Trophoblast cell (in vitro differentiated cells and primary cell): ENCODE measurements around the gene ATP6V0D1.

Experiments
- DNase-seq, 2 donors: peaks; one replicate each; pipeline ENCODE4 v3.0.0-alpha.2; 2016
- H2AFZ ChIP-seq: 2 replicates; pipeline ENCODE4 v1.6.1; 2013; ENCODE audit warnings: low read length, moderate library complexity, mild to moderate bottlenecking; ENCODE audit not compliant: insufficient read depth, poor library complexity
- H2AK5ac ChIP-seq: 2 replicates; pipeline ENCODE4 v1.6.1; 2013; ENCODE audit warnings: mild to moderate bottlenecking, low read length
- H2BK120ac ChIP-seq: 2 replicates; pipeline ENCODE4 v1.6.1; 2013; ENCODE audit warnings: low read length, mild to moderate bottlenecking, moderate library complexity; ENCODE audit not compliant: insufficient read depth, poor library complexity
- H2BK12ac ChIP-seq: 2 replicates; pipeline ENCODE4 v1.6.1; 2013; ENCODE audit warnings: mild to moderate bottlenecking, low read length, moderate library complexity
- H2BK5ac ChIP-seq: 2 replicates; pipeline ENCODE4 v1.6.1; 2013; ENCODE audit warnings: low read length, low read depth, moderate library complexity, mild to moderate bottlenecking; ENCODE audit not compliant: poor library complexity
- H3K14ac ChIP-seq: 2 replicates; pipeline ENCODE4 v1.6.1; 2013; ENCODE audit warnings: mild to moderate bottlenecking, low read length
- H3K18ac ChIP-seq: 2 replicates; pipeline ENCODE4 v1.6.1; 2013; ENCODE audit warnings: mild to moderate bottlenecking, low read length
- H3K23ac ChIP-seq: 2 replicates; pipeline ENCODE4 v1.6.1; 2013; ENCODE audit warnings: low read length
- H3K27ac ChIP-seq: 2 replicates; pipeline ENCODE4 v1.5.1; 2013; ENCODE audit warnings: low read depth, mild to moderate bottlenecking, inconsistent platforms, low read length, moderate library complexity
- H3K27me3 ChIP-seq: 2 replicates; pipeline ENCODE4 v1.6.1; 2013; ENCODE audit warnings: inconsistent platforms, mild to moderate bottlenecking, low read length, moderate library complexity; ENCODE audit not compliant: insufficient read depth
- H3K36me3 ChIP-seq, 2 experiments: 1 replicate in 1 of 2; 2 replicates in 1 of 2; pipeline ENCODE4 v1.6.1; 2013; ENCODE audit warnings: low read length in 2 of 2, mild to moderate bottlenecking in 2 of 2, moderate library complexity in 1 of 2; ENCODE audit not compliant: insufficient read depth in 2 of 2, control insufficient read depth in 1 of 2
- H3K4ac ChIP-seq: 2 replicates; pipeline ENCODE4 v1.6.1; 2013; ENCODE audit warnings: low read depth, mild to moderate bottlenecking, low read length, moderate library complexity
- H3K4me1 ChIP-seq, 2 experiments: 1 replicate in 1 of 2; 2 replicates in 1 of 2; pipeline ENCODE4 v1.6.1; 2013; ENCODE audit warnings: low read length in 2 of 2, mild to moderate bottlenecking in 2 of 2, moderate library complexity in 1 of 2; ENCODE audit not compliant: insufficient read depth in 2 of 2, control insufficient read depth in 1 of 2
- H3K4me2 ChIP-seq: 2 replicates; pipeline ENCODE4 v1.6.1; 2013; ENCODE audit warnings: inconsistent platforms, mild to moderate bottlenecking, low read length, moderate library complexity
- H3K4me3 ChIP-seq: 2 replicates; pipeline ENCODE4 v1.5.1; 2013; ENCODE audit warnings: mild to moderate bottlenecking, low read depth, low read length, inconsistent platforms
- H3K79me1 ChIP-seq: one replicate; pipeline ENCODE4 v1.6.1; 2013; ENCODE audit warnings: low read length
- H3K79me2 ChIP-seq: 2 replicates; pipeline ENCODE4 v1.6.1; 2013; ENCODE audit warnings: low read length, mild to moderate bottlenecking; ENCODE audit not compliant: control insufficient read depth, insufficient read depth, poor library complexity
- H3K9ac ChIP-seq: 2 replicates; pipeline ENCODE4 v1.6.1; 2013; ENCODE audit warnings: mild to moderate bottlenecking, low read length
- H3K9me3 ChIP-seq: 2 replicates; pipeline ENCODE4 v1.6.1; 2013; ENCODE audit warnings: low read depth, mild to moderate bottlenecking, control low read depth, inconsistent platforms, low read length; ENCODE audit not compliant: insufficient read depth
- H4K12ac ChIP-seq: 2 replicates; pipeline ENCODE4 v1.6.1; 2013; ENCODE audit warnings: low read depth, mild to moderate bottlenecking, low read length, moderate library complexity
- H4K8ac ChIP-seq: 2 replicates; pipeline ENCODE4 v1.6.1; 2013; ENCODE audit warnings: low read depth, mild to moderate bottlenecking, low read length, moderate library complexity
- H4K91ac ChIP-seq: one replicate; pipeline ENCODE4 v1.6.1; 2013; ENCODE audit warnings: low read depth, mild to moderate bottlenecking, low read length, moderate library complexity
- WGBS: extraction: QIAGEN DNeasy Blood & Tissue Kit; methylation state at CpG from one replicate; pipeline ENCODE4 v1.1.7; 2013; ENCODE audit warnings: missing lambda C conversion rate; ENCODE audit not compliant: insufficient read length, insufficient coverage; ENCODE audit errors: extremely low coverage; 5-methylcytosine and 5-hydroxymethylcytosine counted together

The ATP6V0D1 gene

DNA sequence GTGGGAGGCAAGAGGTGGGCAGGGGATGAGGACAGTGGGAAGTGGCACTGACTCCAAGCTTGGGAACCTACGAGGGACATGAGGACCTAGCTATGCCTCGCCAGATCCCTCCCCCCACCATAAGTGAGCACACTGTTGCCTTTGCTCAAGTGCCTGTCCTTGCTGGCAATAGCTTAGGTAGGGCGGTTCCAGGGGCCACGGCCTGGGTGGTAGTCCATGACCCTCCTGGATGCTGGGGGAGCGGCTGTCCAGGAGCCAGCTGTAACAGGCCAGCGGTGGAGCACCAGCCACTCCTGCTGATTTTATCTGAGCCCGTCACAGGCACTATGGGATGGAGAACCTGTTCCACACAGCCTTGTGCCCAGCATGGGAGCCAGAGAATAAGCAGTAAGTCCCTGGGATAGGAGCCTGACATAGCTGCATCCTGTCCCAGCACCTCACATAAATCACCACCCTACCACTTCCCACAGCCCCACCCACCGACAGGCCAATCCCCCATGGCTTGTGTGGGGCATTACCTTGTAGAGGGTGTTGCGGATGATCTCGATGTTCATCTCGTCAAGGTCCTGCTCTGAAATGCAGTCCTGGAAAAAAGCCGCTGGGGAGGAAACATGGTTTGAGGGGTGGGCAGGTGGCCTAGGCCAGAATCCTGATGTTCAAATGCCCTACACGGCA, 38.2 kb downstream of the ATP6V0D1 start:
- peaks cover 66 to 73% of the 10 kb centered on the region in 2 experiments for H3K36me3 ChIP-seq
- H3K27ac ChIP-seq = no peak overlapping the region
- H4K91ac ChIP-seq = no peak overlapping the region
- no CpG with 5 or more reads among the region's 13 CpGs for WGBS
- H2BK120ac ChIP-seq = no peak overlapping the region
- H4K12ac ChIP-seq = no peak overlapping the region
- no peak overlapping the region for H2AK5ac ChIP-seq
- no peak overlapping the region for H3K4ac ChIP-seq
- H3K14ac ChIP-seq = no peak overlapping the region
- no peak overlapping the region for H3K9ac ChIP-seq
- no peak for DNase-seq
- H3K23ac ChIP-seq = no peak overlapping the region
- no peaks in the 10 kb centered on the region for H3K79me1 ChIP-seq
- peaks cover 5% of the 10 kb centered on the region for H3K9me3 ChIP-seq
- H2BK12ac ChIP-seq = no peak overlapping the region
- no peak overlapping the region for H2AFZ ChIP-seq
- no peak overlapping the region for H4K8ac ChIP-seq
- H3K79me2 ChIP-seq = no peaks in the 10 kb centered on the region
- H3K18ac ChIP-seq = no peak overlapping the region
- no peaks in the 10 kb centered on the region for H3K4me1 ChIP-seq
- no peak overlapping the region for H2BK5ac ChIP-seq
- no peak overlapping the region for H3K4me3 ChIP-seq
- H3K4me2 ChIP-seq = no peak overlapping the region
- H3K27me3 ChIP-seq = no peaks in the 10 kb centered on the region

DNA sequence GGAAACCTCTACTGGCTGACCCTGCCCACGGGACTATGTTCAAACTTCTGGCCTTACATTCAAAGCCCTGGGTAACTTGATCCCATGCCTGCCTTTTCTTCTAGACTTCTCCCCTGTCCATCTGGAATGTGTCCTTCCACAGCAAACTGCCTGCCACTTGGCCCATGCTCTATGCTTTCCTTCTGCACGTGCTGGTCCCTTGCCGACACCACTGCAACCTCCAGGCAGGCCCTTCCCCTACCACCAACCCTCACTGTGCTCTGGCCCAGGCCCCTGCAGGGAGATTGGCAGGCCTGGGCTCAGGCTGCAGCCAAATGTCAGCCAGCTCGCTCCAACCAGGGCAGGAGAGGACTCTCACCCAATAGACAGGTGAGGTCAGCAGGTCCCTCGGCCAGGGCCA, 39.0 kb downstream of the ATP6V0D1 start:
- no CpG with 5 or more reads among the region's 5 CpGs for WGBS
- H3K4me2 ChIP-seq = no peak overlapping the region

DNA sequence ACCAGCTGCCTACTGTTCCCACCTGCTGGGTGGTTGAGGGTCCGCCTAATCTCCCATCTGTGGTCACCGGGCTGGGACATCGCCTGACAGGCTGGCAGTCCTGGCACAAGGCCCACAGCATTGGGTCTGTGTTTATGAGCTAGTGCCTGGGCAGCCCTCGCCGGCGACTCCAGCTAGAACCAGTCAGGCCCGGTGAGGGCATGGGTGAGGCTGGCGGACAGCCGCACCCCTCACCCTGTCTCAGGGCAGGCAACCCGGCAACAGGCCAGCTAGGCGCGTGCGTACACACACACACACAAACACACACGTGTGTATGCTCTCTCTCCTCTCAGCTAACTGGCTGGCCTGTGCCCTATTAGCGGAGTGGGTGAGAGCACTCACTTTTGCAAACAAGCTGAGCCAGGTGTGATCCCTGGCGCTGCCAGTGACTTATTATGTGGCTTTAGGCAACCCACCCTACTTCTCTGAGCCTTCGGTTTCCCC, 39.6 kb downstream of the ATP6V0D1 start:
- Histone ChIP-seq H3K4ac (no peak overlapping the region), H3K4me2 (no peak overlapping the region), H4K12ac (no peak overlapping the region), H3K9ac (no peak overlapping the region), H3K14ac (no peak overlapping the region), H3K4me1 (no peaks in the 10 kb centered on the region), H3K9me3 (peaks cover 5% of the 10 kb centered on the region), H3K36me3 (peaks cover 75 to 77% of the 10 kb centered on the region in 2 experiments), H3K23ac (no peak overlapping the region), H3K79me2 (no peaks in the 10 kb centered on the region), H4K8ac (no peak overlapping the region), H3K79me1 (no peaks in the 10 kb centered on the region), H3K27ac (no peak overlapping the region), H4K91ac (no peak overlapping the region), H3K27me3 (no peaks in the 10 kb centered on the region), H2BK120ac (no peak overlapping the region), H2AFZ (no peak overlapping the region), H3K4me3 (no peak overlapping the region), H2BK5ac (no peak overlapping the region), H3K18ac (no peak overlapping the region), H2BK12ac (no peak overlapping the region), H2AK5ac (no peak overlapping the region)
- DNase-seq = no peak
- no CpG with 5 or more reads among the region's 17 CpGs for WGBS

More for the DNA sequence above, 39.0 kb downstream of the ATP6V0D1 start:
- no peak overlapping the region for H3K14ac ChIP-seq
- H3K79me2 ChIP-seq = no peaks in the 10 kb centered on the region
- H3K4ac ChIP-seq = no peak overlapping the region
- no peak overlapping the region for H2AFZ ChIP-seq
- H3K9me3 ChIP-seq = peaks cover 5% of the 10 kb centered on the region
- no peaks in the 10 kb centered on the region for H3K79me1 ChIP-seq
- no peak overlapping the region for H2BK12ac ChIP-seq
- no peak overlapping the region for H3K9ac ChIP-seq
- H2BK5ac ChIP-seq = no peak overlapping the region
- no peak overlapping the region for H2AK5ac ChIP-seq
- no peaks in the 10 kb centered on the region for H3K27me3 ChIP-seq
- no peaks in the 10 kb centered on the region for H3K4me1 ChIP-seq
- H4K91ac ChIP-seq = no peak overlapping the region
- H4K12ac ChIP-seq = no peak overlapping the region
- H3K4me3 ChIP-seq = no peak overlapping the region
- no peak overlapping the region for H3K23ac ChIP-seq
- H4K8ac ChIP-seq = no peak overlapping the region
- H3K27ac ChIP-seq = no peak overlapping the region
- no peak overlapping the region for H2BK120ac ChIP-seq
- DNase-seq = no peak
- peaks cover 69 to 73% of the 10 kb centered on the region in 2 experiments for H3K36me3 ChIP-seq
- no peak overlapping the region for H3K18ac ChIP-seq

DNA sequence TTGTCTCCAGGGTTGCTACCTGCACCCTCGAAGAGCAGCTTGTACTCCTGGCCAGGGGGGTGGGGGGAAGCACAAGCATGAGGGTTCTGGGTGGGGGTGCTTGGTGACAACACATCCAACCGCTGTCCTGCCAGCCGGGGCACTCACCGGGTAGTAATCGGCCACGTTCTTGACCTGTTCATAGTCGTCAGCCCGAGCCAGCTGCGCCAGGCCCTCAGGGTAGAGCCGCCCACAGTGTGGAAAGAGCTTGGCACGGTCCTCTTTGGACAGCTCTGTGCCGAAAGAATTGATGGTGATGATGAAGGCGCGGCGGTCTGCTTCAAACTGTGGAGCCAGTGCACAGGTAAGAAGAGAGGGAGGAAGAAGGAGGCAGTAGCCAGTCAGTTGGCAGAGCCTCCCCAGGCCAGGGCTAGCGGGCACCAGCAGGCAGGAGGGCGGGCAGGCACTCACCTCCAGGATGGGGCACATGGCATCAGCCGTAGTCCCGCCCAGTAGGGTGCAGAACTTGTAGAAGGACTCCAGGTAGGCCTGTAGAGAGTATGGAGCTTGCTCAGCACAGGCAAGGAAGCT, 42.0 kb downstream of the ATP6V0D1 start:
- H3K14ac ChIP-seq = no peak overlapping the region
- no peak for DNase-seq
- WGBS = no CpG with 5 or more reads among the region's 19 CpGs
- no peak overlapping the region for H3K4me2 ChIP-seq
- no peaks in the 10 kb centered on the region for H3K79me1 ChIP-seq
- peaks cover 5% of the 10 kb centered on the region for H3K9me3 ChIP-seq
- no peak overlapping the region for H2BK120ac ChIP-seq
- H3K23ac ChIP-seq = no peak overlapping the region
- no peak overlapping the region for H4K8ac ChIP-seq
- H2BK5ac ChIP-seq = no peak overlapping the region
- H3K18ac ChIP-seq = no peak overlapping the region
- H4K12ac ChIP-seq = no peak overlapping the region
- no peaks in the 10 kb centered on the region for H3K79me2 ChIP-seq
- H3K27ac ChIP-seq = no peak overlapping the region
- H3K4me1 ChIP-seq = no peaks in the 10 kb centered on the region
- H2AK5ac ChIP-seq = no peak overlapping the region
- peaks cover 65 to 66% of the 10 kb centered on the region in 2 experiments for H3K36me3 ChIP-seq
- no peaks in the 10 kb centered on the region for H3K27me3 ChIP-seq
- H2AFZ ChIP-seq = no peak overlapping the region
- H3K9ac ChIP-seq = no peak overlapping the region
- no peak overlapping the region for H3K4ac ChIP-seq
- H2BK12ac ChIP-seq = no peak overlapping the region
- no peak overlapping the region for H3K4me3 ChIP-seq
- no peak overlapping the region for H4K91ac ChIP-seq
